HG03159 (cell line): ENCODE results near the gene TGFBRAP1.

Experiments used
- ATAC-seq: cut with Tn5 transposase; IDR thresholded peaks from one replicate; pipeline ENCODE4 v1.9.1; 2021; ENCODE audit warnings: mild to moderate bottlenecking, moderate library complexity; ENCODE audit not compliant: unreplicated experiment

TGFBRAP1 gene, protein sequence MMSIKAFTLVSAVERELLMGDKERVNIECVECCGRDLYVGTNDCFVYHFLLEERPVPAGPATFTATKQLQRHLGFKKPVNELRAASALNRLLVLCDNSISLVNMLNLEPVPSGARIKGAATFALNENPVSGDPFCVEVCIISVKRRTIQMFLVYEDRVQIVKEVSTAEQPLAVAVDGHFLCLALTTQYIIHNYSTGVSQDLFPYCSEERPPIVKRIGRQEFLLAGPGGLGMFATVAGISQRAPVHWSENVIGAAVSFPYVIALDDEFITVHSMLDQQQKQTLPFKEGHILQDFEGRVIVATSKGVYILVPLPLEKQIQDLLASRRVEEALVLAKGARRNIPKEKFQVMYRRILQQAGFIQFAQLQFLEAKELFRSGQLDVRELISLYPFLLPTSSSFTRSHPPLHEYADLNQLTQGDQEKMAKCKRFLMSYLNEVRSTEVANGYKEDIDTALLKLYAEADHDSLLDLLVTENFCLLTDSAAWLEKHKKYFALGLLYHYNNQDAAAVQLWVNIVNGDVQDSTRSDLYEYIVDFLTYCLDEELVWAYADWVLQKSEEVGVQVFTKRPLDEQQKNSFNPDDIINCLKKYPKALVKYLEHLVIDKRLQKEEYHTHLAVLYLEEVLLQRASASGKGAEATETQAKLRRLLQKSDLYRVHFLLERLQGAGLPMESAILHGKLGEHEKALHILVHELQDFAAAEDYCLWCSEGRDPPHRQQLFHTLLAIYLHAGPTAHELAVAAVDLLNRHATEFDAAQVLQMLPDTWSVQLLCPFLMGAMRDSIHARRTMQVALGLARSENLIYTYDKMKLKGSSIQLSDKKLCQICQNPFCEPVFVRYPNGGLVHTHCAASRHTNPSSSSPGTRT

DNA sequence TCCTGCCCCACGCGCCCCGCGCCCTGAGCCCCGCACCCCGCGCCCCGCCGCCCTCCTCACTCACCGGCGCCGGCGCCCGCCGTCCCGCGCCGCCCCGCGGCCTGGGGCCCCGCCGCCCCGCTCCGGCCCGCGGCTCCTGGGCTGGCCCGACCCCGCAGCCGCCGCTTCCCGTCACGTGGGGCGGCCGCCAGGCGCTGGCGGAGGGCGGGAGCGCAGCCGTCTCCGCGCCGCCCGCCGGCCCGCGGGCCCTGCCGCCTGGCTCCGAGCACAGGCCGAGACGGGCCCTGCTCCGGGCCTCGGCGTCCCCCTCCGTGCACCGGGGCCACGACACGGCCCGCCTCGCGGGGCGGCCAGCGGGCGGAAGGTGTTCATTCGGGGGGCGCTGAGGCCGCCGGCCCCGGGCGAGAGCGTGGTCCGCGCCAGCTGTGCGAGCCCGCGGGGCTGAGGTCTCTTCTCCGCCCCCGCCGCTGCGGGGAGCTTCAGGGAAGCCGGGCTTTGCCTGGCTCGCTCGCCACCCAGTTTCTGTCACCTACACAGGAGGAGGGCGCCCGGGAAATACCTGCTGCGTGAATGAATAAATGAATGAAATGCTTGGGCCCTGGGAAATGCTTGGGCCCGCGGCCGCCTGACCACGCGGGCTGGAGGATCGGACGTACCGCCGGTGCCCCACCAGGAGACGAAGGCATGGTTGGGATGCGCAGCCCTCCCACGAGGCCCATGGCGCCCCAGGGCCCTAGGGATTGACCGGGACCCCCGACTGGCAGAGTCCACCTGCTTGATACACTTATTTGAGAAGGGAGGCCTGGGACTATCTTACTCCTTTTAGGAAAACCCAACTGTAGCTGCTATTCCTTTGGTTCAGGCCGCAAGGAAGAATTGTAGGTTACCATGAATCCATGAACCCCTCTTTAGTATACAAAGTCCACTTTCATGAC, at the start of gene TGFBRAP1:
TSS of gene TGFBRAP1 (minus strand) at position 175 of the 935 bp plus-strand sequence. CDS start 21,434 bp downstream, outside the sequence.
- ATAC-seq = peak; percentile 72

GRCh38 chr2:105378921-105379383, 49.4 kb upstream of the TGFBRAP1 start:
- ATAC-seq = no peak

DNA sequence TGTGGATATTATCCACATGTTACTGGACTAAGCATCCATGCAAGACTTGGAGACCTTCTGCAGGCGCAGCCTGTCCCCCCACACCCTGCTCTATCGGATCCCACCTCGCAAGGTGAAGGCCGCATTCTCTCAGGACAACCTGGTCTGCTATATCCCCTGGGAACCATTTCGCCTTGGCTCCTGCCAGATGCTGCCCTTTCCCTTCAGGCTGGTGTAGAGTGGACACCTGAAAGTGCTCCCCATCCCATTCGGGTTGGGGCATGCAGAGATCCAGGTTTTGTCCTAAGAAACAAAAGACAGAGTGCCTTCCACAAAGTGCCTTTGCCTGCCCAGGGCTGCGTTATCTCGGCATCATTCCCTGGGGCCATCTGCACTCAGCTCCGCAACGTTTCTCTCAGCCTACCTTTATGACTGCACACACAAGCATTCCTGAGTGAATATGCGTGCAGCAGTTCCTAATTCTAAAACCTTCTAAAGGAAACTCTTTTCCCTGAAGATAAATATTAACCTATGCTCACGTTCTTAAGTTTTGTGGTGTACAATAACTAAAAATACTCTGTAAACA, 48.8 kb upstream of the TGFBRAP1 start:
- ATAC-seq = no peak

GRCh38 chr2:105377871-105378270, 48.3 kb upstream of the TGFBRAP1 start:
- ATAC-seq = no peak

GRCh38 chr2:105376789-105377240, 47.3 kb upstream of the TGFBRAP1 start:
- no peak for ATAC-seq

DNA sequence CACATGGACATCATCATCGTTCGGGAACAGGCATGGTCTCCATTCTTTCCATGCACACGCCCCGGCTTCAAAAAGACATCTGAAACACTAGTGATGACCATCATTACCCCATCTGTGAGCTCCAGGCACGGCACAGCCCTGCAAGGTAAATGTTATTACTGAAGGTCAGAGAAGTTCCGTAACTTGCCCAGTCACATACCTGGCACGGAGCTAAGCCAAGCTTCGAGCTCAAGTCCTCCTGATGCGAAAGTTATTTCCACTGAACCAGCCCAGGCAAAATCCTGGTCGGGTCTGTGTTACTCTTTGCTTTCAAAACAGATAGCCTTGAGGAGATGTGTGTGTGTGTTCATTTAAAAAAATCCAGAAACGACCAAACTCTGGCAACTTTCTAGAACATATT, 46.5 kb upstream of the TGFBRAP1 start:
- ATAC-seq = no peak

DNA sequence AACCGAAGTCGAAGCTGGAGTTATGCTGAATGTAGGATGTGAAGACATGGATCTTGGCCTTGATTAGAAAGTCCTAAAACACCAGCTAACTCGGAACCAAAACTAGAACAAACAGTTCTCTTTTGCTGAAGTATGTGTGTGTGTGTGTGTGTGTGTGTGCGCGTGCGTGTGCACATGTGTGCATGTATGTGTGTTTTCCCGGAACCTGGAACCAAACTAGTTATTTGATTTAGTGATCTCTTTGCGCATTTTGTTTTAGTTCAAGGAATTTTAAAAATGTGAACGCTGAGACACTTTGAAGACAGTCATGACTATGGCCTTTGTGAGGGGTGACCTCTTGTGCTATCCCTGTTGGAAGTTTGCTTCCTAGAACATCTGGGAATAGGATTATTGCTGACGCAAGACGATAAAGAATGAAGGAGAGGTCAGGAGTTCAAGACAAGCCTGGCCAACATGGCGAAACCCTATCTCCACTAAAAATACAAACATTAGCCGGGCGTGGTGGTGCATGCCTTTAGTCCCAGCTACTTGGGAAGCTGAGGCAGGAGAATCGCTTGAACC, 45.5 kb upstream of the TGFBRAP1 start:
- no peak for ATAC-seq

DNA sequence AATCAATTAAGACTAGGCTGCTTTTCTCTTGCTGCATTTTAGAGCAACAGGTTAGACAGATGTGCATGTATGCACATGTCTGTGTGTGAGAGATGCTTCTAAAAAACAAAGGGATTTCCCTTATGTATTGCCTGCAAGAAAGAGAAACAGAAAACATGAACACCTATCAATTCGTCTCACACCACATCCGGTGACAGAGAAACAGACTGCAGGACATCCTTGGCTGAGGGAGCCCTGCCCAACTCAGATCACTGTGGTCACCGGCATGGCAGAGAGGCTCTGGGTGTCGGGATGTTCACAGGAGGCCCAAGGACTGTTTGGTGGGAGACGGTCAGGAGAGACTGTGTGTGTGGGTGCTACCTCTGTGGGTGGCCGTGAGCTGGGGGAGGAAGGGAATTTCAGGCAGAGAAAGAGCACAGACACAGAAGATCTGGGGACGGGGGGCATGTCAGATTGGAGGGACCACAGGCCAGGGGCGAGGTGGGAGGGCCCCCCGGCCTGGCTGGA, 44.4 kb upstream of the TGFBRAP1 start:
- ATAC-seq = peak; percentile 69

DNA sequence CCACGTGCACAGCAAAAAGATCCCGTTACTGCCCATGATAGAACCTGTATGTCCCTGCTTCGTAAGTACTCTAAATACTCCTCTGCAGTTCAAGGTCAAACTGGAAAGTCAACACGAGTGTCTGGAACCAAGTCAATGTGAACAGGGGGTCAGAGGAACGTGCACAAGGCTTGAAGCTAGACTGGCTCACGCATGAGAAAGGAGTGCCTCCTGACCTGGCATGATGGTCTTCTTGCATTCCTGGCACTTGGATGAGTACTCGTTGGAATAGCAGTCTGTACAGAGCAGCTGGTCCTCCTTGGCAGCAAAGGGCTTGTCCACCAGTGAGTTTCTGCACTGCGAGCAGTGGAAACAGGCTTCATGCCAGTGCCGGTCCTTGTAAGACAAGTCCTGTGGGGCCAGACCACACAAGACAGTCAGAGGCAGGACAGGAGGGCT, 43.8 kb upstream of the TGFBRAP1 start:
- no peak for ATAC-seq

GRCh38 chr2:105371810-105372209, 42.3 kb upstream of the TGFBRAP1 start:
- ATAC-seq = no peak

GRCh38 chr2:105371156-105371555, 41.6 kb upstream of the TGFBRAP1 start:
- no peak for ATAC-seq

DNA sequence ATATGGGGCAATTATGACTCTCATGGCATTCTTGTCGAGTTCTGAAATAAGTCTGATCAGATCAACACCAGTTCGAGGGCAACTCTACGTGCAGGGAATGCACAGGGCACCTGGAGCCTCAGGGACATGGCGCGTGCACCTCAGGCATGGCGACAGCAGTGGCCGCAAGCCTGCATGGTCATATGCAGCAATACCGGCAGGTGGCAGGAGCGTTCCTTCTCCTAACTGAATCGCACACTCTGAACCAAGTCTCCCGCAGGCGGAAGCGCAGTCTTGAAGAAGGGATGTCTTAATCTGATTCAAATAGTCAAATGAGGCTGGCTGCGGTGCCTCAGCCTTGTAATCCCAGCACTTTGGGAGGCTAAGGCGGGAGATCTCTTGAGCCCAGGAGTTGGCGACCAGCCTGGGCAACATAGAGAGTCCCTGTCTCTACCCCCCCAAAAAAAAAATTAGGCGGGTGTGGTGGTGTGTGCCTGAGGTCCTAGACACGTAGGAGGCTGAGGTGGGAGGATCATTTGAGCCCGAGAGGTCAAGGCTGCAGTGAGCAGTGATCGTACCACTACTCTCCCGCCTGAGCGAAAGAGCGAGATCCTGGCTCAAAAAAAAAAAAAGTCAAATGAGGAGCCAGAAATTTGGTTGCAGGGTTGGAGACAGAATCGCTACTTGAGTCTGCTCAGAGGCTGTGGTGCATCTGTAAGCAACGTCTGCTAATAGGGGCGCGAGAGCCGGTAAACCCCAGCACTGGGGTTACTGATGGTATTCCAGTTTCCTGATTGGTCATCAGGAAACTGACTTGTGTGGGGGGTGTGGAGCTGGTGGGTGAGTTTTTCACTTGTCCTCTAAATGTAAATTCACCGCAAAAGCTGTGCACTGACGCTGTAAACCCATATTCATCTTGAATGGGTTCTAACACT, 40.5 kb upstream of the TGFBRAP1 start:
- peak; percentile 96 for ATAC-seq

- no peak for ATAC-seq
Measured at GRCh38 chr2:105368759-105369408, 39.3 kb upstream of the TGFBRAP1 start.

- ATAC-seq = no peak
Measured at GRCh38 chr2:105365206-105365605, 35.7 kb upstream of the TGFBRAP1 start.

DNA sequence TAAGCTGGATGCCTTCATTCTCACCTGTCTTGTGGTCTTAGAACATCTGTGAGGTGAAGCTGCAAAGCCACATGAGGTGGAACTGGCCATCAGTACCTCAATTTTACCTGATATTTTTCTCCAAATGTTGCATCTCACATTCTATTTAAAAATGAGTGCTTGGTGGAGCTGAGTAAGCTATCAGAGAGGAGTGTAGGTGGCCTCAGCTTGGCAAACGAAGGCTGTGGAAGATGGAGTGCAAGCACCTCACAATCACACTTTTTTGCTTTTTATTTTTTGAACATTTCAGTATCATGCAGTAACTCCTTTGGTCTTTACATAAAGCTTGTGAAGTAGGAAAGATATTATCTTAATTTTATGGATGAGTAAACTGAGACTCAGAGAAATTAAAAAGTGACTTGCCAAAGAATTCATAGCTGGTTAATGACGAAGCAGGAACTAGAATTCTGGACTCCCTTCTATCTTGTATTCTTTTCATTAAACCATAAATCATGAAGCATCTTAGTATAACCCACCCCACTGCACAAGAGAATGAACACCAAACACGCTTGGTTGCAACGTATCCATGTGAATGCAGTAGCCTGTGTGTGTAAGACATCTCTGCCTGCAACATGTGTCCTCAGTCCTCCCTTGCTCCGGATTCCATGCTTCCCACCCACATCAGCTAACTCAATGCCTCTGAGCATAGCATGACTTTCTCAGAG, 35.1 kb upstream of the TGFBRAP1 start:
- ATAC-seq = no peak

DNA sequence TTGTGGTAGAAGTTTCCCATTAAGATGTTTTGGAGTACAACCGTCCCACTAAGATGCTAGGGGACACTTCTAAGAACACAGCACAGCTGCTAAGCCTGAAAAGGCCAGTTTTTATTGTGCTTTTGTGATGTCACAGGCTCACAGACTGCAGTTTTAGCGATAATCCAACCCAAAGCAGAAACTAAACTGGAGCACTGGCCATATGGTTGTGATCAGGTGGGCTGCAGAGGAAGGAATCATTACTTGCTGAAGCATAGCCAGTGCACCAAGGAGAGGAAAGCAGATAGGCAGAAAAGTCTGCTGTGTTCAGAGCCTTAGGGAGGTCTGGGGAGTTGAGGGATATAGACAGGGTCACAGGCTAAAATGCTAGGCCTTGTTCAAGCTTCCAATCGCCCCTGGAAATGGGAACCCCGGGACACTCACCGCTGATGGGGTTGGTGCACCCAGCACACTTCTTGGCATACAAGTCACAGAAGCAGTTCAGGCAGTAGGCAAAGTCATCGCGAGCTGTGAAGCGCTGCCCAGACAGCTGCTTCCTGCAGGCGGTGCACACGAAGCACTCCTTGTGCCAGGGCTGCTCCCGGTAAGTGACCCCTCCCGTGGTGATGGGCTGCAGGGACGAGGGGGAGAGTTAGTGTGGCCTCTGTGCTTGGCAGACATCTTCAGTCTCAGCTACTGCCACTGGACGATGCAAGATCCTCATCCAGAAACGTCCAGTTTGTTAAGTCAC, 33.5 kb upstream of the TGFBRAP1 start:
- ATAC-seq = no peak
